MG63 (cell line): ENCODE measurements around the gene DNAJB11. TPM values are rescaled to one million over a fixed set of nuclear protein-coding genes. Genes with fewer than 3 reads are reported as not detected.
"Not testable (repeated sequence)": the region's sequence is repeated elsewhere in the genome, so short reads cannot be mapped to it uniquely, and the experiment has no call there.

Experiments
- DNase-seq: peaks from one replicate; pipeline ENCODE4 v3.0.0-alpha.2; 2020
- H3K27me3 ChIP-seq: fragments of 250-450 bp; sonication (Bioruptor Pico); 2 replicates; pipeline ENCODE4 v1.5.1; 2020; ENCODE audit warnings: mild to moderate bottlenecking, moderate library complexity
- H3K36me3 ChIP-seq: fragments of 250-450 bp; sonication (Bioruptor Pico); 2 replicates; pipeline ENCODE4 v1.5.1; 2020; ENCODE audit warnings: mild to moderate bottlenecking, moderate library complexity
- H3K4me3 ChIP-seq: fragments of 250-450 bp; sonication (Bioruptor Pico); 2 replicates; pipeline ENCODE4 v1.5.1; 2020; ENCODE audit warnings: mild to moderate bottlenecking, moderate library complexity
- H3K9me3 ChIP-seq: fragments of 250-450 bp; sonication (Bioruptor Pico); 2 replicates; pipeline ENCODE4 v1.5.1; 2020; ENCODE audit warnings: mild to moderate bottlenecking, moderate library complexity
- total RNA-seq: library from RNA; depleted of rRNA; stranded (reverse); fragments of >200 nt; shearing (Covaris generic); gene quantifications from 2 replicates; pipeline ENCODE4 v1.2.3, GENCODE V29; 2014; ENCODE audit warnings: low replicate concordance; rRNA removed

The DNAJB11 gene
- 63.1 and 86.8 TPM in 2 replicates for total RNA-seq

DNA sequence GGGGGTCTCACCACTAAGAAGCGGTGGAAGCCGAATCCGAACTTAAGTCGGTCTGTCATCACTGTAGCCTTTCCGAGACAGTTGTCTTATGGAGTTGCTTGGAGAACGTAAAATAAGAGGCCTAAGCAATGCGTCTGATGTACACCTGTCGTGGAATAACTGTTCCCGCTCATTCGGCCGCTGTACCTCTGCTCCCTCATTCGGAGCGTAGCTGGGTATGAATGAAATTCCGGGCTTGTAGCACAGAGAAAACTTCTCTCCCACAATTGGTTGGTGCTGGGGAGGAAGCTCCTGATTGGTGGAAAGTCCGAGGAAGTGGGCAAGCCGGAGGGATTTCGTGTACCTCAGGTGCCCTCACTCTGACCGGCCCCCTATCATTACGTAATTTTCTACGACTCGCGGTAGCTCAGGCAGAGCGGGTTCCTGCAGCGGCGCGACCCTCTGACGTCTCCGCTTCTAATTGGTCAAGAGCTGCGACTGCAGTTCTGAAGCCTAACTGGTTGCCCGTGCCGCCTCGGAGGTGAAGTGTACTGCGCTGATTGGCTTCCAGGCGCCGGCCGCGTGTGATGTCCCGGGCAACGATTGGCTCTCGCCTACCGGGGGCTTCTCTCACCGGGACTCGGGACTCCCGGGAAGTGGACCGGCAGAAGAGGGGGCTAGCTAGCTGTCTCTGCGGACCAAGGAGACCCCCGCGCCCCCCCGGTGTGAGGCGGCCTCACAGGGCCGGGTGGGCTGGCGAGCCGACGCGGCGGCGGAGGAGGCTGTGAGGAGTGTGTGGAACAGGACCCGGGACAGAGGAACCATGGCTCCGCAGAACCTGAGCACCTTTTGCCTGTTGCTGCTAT is at the start of gene DNAJB11:
DNAJB11 (plus strand) TSS at position 625 of the 845 bp plus-strand sequence; CDS start at position 803, 178 bp downstream.
- Histone ChIP-seq H3K36me3 (peaks cover 31% of the 10 kb centered on the region), H3K9me3 (no peaks in the 10 kb centered on the region), H3K27me3 (no peaks in the 10 kb centered on the region), H3K4me3 (peak within 1 kb of the TSS; percentile 94)
- peak; percentile 100 for DNase-seq

DNA sequence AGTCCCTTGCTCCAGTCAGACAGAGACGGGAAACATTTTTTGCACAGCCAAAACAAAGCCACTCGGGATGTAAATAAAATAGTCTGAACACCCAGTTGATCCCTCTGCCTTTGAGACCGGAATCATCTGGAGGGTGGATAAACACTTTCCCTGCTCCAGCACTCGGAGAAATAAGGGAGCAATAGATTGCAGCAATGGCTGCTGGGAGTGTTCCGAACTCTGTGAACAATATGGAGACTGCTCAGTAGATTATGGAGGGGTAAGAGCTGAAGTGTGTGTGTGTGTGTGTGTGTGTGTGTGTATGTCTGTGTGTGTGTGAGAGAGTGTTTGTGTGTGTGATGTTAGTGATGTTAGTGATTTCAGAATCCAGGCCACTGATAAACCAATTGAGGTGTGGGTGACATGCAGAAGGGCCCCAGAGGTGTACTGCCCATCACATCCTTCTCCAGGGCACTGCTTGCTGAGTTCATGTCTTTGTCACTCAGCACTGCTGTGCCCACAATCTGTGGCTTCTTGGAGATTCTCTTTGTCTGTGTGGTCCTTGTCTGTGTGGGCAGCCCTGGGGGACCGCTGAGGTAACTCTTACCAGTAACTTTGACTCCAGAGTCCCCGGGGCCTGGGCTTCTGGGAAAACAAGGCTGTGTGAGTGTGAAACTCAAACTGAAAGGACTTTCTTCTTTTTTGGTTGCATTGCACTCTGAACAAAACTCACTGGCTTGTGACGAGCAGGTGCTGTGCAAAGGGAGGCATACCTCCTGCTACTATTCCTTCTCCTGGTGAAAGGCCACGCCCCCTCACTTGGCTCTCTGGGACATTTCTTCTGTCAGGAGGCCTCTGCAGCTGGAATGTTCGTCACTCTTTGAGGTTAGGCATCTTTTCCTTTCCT is 49.3 kb upstream of the DNAJB11 start:
- DNase-seq = no peak
- H3K9me3 ChIP-seq = peaks cover 6% of the 10 kb centered on the region
- peaks cover 3% of the 10 kb centered on the region; the same call in 1 of the 2 replicates for H3K27me3 ChIP-seq
- no peaks in the 10 kb centered on the region for H3K36me3 ChIP-seq
- no peak overlapping the region for H3K4me3 ChIP-seq

DNA sequence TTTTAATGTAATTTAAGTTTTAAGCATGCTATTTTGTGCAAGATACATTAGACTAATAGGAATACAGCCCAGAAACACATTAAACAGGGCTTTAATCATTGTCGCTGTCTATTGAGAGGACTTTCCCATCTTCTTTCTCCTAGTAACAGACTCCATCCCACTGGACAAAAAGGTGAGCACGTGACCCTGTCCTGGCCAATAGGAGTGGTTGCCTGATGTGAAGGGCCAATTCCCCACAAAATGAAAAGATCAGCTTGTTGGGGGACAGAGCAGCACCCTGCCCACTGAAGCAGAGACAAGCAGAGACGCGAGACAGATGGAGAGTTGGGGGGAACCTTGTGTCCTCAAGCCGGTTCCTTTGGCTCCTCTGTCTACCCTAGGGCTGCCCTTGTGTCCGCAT is 47.5 kb upstream of the DNAJB11 start:
- peaks cover 3% of the 10 kb centered on the region; the same call in 1 of the 2 replicates for H3K27me3 ChIP-seq
- peaks cover 7% of the 10 kb centered on the region; the same call in 1 of the 2 replicates for H3K9me3 ChIP-seq
- DNase-seq = no peak
- H3K36me3 ChIP-seq = no peaks in the 10 kb centered on the region
- no peak overlapping the region for H3K4me3 ChIP-seq

DNA sequence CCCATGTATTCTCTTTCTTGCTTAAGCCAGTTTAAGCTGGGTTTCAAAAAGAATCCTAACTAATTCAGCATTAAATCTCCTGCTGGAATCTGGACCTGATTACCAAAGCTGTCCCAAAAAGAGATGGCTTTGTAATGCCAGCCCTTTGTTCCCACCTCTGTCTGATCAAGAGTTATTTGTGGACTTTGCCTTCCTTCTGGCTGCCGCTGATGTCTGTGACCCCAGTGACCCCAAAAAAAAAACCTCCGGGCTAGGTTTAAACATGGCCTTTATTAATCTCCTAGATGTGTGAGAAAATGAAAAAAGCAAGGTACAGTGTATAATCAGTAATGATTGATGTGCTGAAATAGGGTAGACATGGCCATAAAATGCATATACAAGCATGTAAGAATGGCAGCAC is 47.1 kb upstream of the DNAJB11 start:
- peaks cover 9% of the 10 kb centered on the region; the same call in 1 of the 2 replicates for H3K9me3 ChIP-seq
- no peak for DNase-seq
- no peaks in the 10 kb centered on the region for H3K36me3 ChIP-seq
- peaks cover 3% of the 10 kb centered on the region; the same call in 1 of the 2 replicates for H3K27me3 ChIP-seq
- H3K4me3 ChIP-seq = no peak overlapping the region

DNA sequence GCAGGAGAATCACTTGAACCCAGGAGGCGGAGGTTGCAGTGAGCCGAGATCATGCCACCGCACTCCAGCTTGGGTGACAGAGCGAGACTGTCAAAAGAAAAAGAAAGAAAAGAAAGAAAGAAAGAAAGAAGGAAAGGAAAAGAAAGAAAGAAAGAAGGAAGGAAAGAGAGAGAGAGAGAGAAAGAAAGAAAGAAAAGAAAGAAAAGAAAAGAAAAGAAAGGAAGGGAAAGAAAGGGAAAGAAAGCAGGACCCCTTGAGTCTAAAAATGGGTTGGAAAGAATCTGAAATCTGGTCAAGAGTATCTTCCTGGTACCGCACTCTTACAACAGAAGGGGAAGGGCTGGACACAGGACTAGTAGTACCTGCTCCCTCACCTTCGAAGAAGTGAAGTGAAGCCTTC is 45.9 kb upstream of the DNAJB11 start:
- Histone ChIP-seq H3K27me3 (peaks cover 3% of the 10 kb centered on the region; the same call in 1 of the 2 replicates), H3K9me3 (peaks cover 9% of the 10 kb centered on the region; the same call in 1 of the 2 replicates), H3K36me3 (no peaks in the 10 kb centered on the region), H3K4me3 (no peak overlapping the region)
- DNase-seq = no peak

DNA sequence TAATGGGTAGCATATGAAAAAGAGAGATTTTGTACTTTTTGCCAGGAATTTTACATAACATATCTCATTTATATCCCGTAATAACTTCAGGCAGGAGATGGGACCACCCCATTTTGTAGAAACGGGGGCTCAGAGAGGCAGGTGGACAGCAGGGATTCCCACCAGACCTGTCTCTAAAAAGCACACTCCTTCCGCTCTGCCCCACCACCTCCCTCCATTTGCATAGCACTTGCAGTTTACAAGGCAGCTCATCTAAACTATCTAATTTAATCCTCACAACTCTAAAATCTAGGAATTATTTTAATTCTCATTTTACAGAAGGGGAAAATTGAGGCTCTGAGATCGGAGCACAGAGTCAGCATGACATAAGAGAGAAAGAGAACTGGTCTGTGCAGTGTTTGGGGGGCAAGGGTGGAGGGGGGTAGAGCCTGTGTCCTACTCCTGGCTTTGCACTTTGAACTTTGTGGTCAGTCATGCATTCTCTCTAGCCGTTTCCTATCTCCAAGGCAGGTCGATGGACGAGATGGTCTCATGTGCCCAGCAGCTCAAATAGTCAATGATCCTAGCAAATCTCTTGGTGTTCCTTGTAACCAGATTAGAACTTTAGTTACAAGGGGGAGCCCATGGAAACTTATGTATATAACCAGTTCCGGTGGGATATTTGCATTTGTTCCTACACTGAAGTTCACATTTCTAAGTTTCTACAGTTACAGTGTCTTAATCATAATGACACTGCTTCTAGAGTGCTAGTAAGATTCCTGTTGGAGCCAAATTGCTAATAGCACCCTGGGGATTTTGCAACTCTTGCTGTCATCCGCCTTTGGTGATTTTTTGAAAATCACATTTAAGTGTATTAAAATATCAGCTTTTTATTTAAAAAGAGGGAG is 44.9 kb upstream of the DNAJB11 start:
- Histone ChIP-seq H3K27me3 (peaks cover 3% of the 10 kb centered on the region; the same call in 1 of the 2 replicates), H3K4me3 (no peak overlapping the region), H3K9me3 (peaks cover 9% of the 10 kb centered on the region; the same call in 1 of the 2 replicates), H3K36me3 (no peaks in the 10 kb centered on the region)
- no peak for DNase-seq

DNA sequence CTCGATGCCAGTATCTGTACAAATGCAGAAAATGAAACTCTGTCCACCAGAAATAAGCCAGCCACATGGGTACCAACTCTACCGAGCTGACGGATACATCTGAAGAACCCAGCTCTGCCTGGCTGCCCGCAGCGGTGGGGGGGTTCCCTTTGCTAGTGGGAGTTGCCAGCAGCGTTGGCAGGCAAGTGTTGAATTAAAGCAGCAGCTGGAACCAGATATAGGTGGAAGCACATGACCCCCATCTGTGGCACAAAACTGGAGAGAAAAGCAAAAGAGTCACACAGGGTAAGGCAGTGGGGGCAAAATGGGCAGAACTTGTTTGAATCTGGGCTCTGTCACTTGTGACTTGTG is 44.3 kb upstream of the DNAJB11 start:
- no peaks in the 10 kb centered on the region for H3K36me3 ChIP-seq

DNA sequence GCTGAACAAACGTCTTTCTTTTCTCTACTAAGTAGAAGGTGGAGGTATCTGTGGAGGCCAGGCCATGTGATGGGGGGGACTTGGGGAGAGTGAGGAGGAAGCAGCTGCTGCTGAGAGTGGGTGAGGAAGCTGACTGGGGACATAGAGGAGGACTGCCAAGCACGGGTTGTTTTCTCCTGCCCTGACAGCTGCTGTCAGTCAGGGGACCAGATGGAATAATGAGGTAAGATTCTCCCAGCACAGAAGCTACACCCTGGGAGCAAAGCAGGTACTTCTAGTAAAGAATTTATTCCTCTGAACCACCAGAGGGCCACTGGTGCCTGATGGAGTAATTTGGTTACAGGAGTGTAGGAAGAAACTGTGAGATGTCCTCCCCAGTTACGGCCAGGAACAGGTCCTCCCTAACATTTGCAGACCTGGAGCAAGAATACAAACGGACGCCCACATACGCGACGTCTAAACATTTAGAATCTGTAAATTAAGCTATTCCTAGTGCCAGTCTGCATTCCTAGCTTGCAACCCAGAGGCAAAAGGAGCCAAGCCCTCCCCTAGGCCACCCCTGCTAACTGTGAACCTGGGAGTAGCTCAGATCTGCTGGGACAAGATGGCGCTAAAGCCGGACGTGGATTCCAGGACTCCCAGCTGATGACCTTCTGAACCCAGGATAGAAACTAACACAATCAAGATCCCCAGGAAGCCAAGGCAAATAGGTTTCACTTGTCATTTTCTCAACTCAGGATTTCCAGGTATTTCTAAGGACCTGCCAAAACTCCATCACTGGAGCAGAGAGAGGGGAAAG is 41.1 kb upstream of the DNAJB11 start:
- H3K36me3 ChIP-seq = no peaks in the 10 kb centered on the region
- H3K4me3 ChIP-seq = no peak overlapping the region

More for the DNA sequence above, 44.3 kb upstream of the DNAJB11 start:
- Histone ChIP-seq H3K4me3 (no peak overlapping the region), H3K9me3 (peaks cover 9% of the 10 kb centered on the region; the same call in 1 of the 2 replicates), H3K27me3 (peaks cover 3% of the 10 kb centered on the region; the same call in 1 of the 2 replicates)
- peak; percentile 42 for DNase-seq

DNA sequence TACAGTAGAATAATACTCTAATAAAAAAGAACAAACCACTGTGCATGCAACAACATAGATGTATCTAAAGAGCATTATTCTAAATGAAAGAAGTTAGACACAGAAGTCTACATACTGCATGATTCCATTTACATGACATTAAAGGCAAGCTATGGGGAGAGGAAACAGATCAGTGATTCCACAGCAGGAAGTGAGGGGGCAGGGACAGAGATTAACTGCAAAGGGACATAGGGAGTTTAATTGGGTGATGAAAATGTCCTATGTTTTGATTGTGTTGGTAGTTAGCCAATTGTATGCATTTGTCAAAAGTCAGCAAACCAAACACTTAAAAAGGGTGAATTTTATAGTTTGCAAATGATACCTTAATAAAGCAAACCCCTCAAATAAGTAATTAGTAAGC is 40.1 kb upstream of the DNAJB11 start:
- no peaks in the 10 kb centered on the region for H3K36me3 ChIP-seq
- peaks cover 9% of the 10 kb centered on the region; the same call in 1 of the 2 replicates for H3K9me3 ChIP-seq
- H3K27me3 ChIP-seq = no peaks in the 10 kb centered on the region
- DNase-seq = no peak
- H3K4me3 ChIP-seq = no peak overlapping the region

More for the DNA sequence above, 41.1 kb upstream of the DNAJB11 start:
- Histone ChIP-seq H3K27me3 (peaks cover 3% of the 10 kb centered on the region; the same call in 1 of the 2 replicates), H3K9me3 (peaks cover 9% of the 10 kb centered on the region; the same call in 1 of the 2 replicates)
- no peak for DNase-seq

DNA sequence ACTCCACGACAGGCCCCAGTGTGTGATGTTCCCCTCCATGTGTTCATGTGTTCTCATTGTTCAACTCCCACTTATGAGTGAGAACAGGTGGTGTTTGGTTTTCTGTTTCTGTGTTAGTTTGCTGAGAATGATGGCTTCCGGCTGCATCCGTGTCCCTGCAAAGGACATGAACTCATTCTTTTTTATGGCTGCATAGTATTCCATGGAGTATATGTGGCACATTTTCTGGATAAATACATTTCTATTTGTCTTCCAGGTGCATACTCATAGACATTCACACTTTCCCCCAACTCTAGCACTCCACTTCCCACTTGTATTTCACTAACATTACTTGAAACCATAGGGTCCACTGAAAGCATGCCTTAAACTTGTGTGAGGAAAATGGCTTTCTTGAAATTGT is 38.8 kb upstream of the DNAJB11 start:
- H3K27me3 ChIP-seq, DNase-seq, H3K9me3 ChIP-seq, H3K36me3 ChIP-seq, H3K4me3 ChIP-seq: not testable (repeated sequence)

DNA sequence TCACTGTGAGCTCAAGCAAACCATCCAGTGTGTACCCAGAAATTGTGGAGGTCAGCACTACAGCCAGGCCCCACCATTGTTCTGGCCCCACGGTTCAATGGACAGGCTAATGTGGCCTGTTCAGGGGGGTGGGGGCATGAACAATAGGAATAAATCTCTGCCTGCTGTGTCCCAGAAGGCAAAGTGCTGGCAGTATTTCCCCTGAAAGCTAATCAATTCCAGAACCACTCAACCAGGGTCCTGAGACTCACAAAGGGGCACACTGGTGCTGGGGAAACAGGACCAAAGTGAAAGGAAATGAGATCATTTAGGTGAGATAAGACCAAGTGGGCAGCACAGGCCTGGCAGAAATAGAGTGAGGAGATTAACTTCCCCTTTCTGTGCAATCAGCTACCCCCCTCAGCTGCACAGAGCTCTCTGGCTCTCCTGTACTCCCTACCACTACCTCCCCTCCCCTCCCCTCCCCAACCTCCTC is 37.9 kb upstream of the DNAJB11 start:
- no peak overlapping the region for H3K4me3 ChIP-seq
- no peaks in the 10 kb centered on the region for H3K36me3 ChIP-seq
- H3K27me3 ChIP-seq = no peaks in the 10 kb centered on the region
- no peak for DNase-seq
- peaks cover 6% of the 10 kb centered on the region; the same call in 1 of the 2 replicates for H3K9me3 ChIP-seq

DNA sequence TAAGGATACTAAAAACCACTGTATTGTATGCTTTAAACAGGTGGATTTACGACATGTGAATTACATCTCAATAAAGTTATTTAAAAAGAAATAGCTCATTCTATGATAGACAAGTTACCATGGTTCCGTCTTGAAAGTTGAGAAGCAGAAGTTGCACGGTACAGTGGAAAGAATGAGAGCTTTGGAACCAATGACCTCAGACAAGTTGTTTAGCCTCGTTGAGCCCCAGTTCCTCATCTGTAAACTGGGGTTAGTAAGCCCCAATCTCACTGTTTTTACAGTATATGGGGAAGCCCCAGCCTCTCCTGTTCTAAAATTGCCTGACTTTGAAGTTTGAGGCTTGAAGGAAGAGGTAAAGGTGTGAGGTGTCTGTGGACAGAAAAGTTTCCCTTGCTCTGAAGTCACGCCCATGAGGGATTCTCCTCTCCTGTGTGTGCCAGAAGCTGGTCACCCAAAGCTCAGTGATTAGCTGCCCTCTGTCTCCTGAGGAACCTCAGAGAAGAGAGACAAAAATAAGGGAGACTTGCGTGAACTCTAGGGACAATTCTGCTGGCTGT is 36.3 kb upstream of the DNAJB11 start:
- no peaks in the 10 kb centered on the region for H3K27me3 ChIP-seq
- no peak for DNase-seq
- no peaks in the 10 kb centered on the region for H3K36me3 ChIP-seq
- no peak overlapping the region for H3K4me3 ChIP-seq
- no peaks in the 10 kb centered on the region for H3K9me3 ChIP-seq

DNA sequence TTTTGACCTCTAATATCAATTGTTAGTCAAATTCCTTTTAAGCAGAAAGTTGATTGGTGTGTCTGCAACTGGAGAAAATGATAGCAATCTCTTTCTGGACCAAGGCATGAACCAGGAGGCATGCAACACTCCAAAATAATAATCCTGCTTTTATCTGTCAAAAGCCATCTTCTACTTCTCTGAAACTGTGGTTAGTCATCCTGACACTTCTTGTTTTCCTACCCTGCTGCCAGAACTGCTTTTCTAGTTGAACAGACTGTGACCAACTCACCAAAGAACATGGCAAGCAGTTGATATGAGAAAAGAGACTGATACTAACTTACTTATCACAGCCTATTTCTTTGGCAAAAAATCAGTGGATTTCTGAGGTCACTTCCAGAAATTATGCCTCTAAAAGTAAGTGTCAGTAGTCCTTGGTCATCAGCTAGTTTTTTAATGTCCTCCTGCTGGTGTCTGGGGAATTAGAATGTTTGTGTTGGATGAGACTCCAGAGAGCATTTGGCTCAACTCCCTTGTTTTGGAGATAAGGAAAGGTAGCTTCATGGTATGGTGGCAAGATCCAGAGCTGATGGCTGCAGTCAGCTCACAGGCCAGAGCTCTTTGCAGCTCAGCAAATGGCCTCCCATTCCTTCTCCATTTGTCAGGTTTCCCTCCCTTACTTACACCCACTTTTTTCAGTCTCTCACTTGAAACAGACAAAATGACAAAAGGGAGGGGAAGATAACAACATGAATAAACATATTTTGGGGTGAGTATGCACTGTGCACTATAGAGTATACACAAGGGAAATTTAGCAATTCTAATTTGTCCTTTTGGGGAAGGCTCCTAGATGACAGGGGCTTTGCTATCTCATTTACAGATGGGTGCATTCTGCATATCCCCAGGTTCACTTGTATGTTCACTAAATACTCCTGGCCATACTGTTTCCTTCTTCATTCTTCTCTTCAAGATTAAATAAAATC is 33.4 kb upstream of the DNAJB11 start:
- H3K4me3 ChIP-seq = no peak overlapping the region
- no peak for DNase-seq
- no peaks in the 10 kb centered on the region for H3K27me3 ChIP-seq
- no peaks in the 10 kb centered on the region for H3K36me3 ChIP-seq
- H3K9me3 ChIP-seq = no peaks in the 10 kb centered on the region

DNA sequence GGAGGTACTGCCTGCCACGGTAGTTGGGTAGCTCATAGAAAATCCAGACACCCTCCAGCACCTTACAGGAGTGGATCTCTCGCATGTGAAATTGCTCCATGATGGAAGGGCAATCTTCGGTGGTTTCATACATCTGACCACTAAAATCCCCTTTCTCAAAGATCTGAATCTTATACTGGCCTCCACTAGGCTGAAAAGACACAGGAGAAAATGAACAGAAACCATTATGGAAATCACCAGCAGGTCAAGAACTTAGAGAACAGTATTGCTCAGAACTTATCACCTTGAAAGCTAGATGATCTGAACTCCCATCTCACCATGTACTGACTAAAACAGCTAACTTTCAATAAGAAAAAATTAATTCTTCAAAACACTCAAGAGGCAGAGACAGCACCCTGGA is 31.7 kb upstream of the DNAJB11 start:
- no peak for DNase-seq
- no peaks in the 10 kb centered on the region; the same call in 1 of the 2 replicates for H3K36me3 ChIP-seq
- no peaks in the 10 kb centered on the region for H3K27me3 ChIP-seq
- H3K9me3 ChIP-seq = no peaks in the 10 kb centered on the region
- no peak overlapping the region for H3K4me3 ChIP-seq
